GM12864 (cell line): ENCODE results near the gene CCNL1.

Experiments used
- DNase-seq: peaks from one replicate; pipeline ENCODE4 v3.0.0-alpha.2; 2011; ENCODE audit warnings: low read depth
- H3K4me3 ChIP-seq: 2 replicates; pipeline ENCODE4 v1.5.1; 2011; ENCODE audit warnings: mild to moderate bottlenecking, low read depth, low read length, control low read depth
- CTCF ChIP-seq: IDR thresholded peaks from 2 replicates; pipeline ENCODE4 v1.5.1; 2011; ENCODE audit warnings: low read depth, mild to moderate bottlenecking, moderate library complexity, low read length, control low read depth, inconsistent platforms; ENCODE audit errors: missing control alignments

CCNL1 gene

GRCh38 chr3:157152438-157152837, 7.5 kb downstream of the CCNL1 start:
- H3K4me3 ChIP-seq: no peak overlapping the region
- no peak for DNase-seq
- TF ChIP-seq CTCF: no peak

GRCh38 chr3:157151627-157152026, 8.3 kb downstream of the CCNL1 start:
- H3K4me3 ChIP-seq: no peak overlapping the region
- no peak for DNase-seq
- no peak for TF ChIP-seq CTCF

GRCh38 chr3:157151151-157151550, 8.8 kb downstream of the CCNL1 start:
- no peak for TF ChIP-seq CTCF
- DNase-seq: no peak

GRCh38 chr3:157149136-157149696, 10.7 kb downstream of the CCNL1 start:
- no peak for DNase-seq
- no peak for TF ChIP-seq CTCF
- H3K4me3 ChIP-seq: no peak overlapping the region

More at GRCh38 chr3:157151151-157151550, 8.8 kb downstream of the CCNL1 start:
- no peak overlapping the region for H3K4me3 ChIP-seq

- no peak for DNase-seq
- TF ChIP-seq CTCF: no peak
- no peak overlapping the region for H3K4me3 ChIP-seq
Observed at GRCh38 chr3:157148196-157148889, 11.6 kb downstream of the CCNL1 start.

- no peak for DNase-seq
- no peak for TF ChIP-seq CTCF
- H3K4me3 ChIP-seq: no peak overlapping the region
Observed at GRCh38 chr3:157147099-157147803, 12.7 kb downstream of the CCNL1 start.
